ENCODE results near the gene MFSD8.

GRCh38 chr4:128006592-128006991 is 41.6 kb upstream of the MFSD8 start:
- no peak for TF ChIP-seq EZH2 (IDR thresholded peaks at IDR 0.05; ENCODE audit: borderline replicate concordance, low read length)
- TF ChIP-seq CTCF (conservative IDR thresholded peaks at IDR 0.05 in 1 of 2, IDR thresholded peaks at IDR 0.05 in 1 of 2; ENCODE audit: extremely low read depth in 1 of 2, insufficient read depth in 1 of 2, low read depth in 1 of 2, low read length in 2 of 2), result no peak
